Vagina (tissue), 2 donors: ENCODE measurements around the gene ATXN1.

Experiments
- POLR2A ChIP-seq, 2 donors: fragments of 450-650 bp; IDR thresholded peaks; one replicate each; pipeline ENCODE4 v1.6.1; 2017; ENCODE audit warnings: antibody characterized with exemption in 2 of 2, mild to moderate bottlenecking in 2 of 2, moderate library complexity in 2 of 2
- POLR2AphosphoS5 ChIP-seq, 2 donors: sonication (generic); formaldehyde crosslinking; IDR thresholded peaks; one replicate each; pipeline ENCODE4 v1.9.0; 2017; ENCODE audit warnings: antibody characterized with exemption in 2 of 2, mild to moderate bottlenecking in 2 of 2, low read depth in 1 of 2; ENCODE audit not compliant: insufficient read depth in 1 of 2
- TF ChIP-seq, protein P1 (sequence below), 3 experiments: fragments of 450-650 bp in 2 of 3; fragments of 200-600 bp in 1 of 3; sonication (generic) in 1 of 3; IDR thresholded peaks; one replicate each; pipeline ENCODE4 v1.5.1; 2017 to 2019; ENCODE audit warnings: antibody characterized with exemption in 3 of 3, mild to moderate bottlenecking in 2 of 3, moderate library complexity in 2 of 3

GRCh38 chr6:16700916-16701234 is 60.4 kb downstream of the ATXN1 start:
- TF ChIP-seq, protein P1, sequence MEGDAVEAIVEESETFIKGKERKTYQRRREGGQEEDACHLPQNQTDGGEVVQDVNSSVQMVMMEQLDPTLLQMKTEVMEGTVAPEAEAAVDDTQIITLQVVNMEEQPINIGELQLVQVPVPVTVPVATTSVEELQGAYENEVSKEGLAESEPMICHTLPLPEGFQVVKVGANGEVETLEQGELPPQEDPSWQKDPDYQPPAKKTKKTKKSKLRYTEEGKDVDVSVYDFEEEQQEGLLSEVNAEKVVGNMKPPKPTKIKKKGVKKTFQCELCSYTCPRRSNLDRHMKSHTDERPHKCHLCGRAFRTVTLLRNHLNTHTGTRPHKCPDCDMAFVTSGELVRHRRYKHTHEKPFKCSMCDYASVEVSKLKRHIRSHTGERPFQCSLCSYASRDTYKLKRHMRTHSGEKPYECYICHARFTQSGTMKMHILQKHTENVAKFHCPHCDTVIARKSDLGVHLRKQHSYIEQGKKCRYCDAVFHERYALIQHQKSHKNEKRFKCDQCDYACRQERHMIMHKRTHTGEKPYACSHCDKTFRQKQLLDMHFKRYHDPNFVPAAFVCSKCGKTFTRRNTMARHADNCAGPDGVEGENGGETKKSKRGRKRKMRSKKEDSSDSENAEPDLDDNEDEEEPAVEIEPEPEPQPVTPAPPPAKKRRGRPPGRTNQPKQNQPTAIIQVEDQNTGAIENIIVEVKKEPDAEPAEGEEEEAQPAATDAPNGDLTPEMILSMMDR (IDR thresholded peaks at IDR 0.05): no peak
- TF ChIP-seq POLR2AphosphoS5 (IDR thresholded peaks at IDR 0.05; ENCODE audit: insufficient read depth in 1 of 2, low read depth in 1 of 2): no peak
- no peak for TF ChIP-seq POLR2A (IDR thresholded peaks at IDR 0.05)
